PC-3 (cell line): ENCODE results near the gene ATP6V1G3. TPM values are rescaled to one million over a fixed set of nuclear protein-coding genes. Genes with fewer than 3 reads are reported as not detected.

Experiments
- ATAC-seq: fragments of 200-7000 bp; cut with Tn5 transposase; 2 replicates; pipeline ENCODE4 v1.9.1; 2020; ENCODE audit warnings: mild to moderate bottlenecking, moderate library complexity
- BruUV-seq: library from RNA; stranded (reverse); fragments of 400-500 nt; replicated peaks from 2 replicates; lab custom pipeline; 2021; lab: Mats Ljungman, UMichigan
- CTCF ChIA-PET: fragments of 300-600 bp; sonication (Branson Sonifier 250); formaldehyde crosslinking; loops from one replicate; lab custom pipeline; 2022; ENCODE audit warnings: antibody characterized with exemption; lab: Charles Lee
- POLR2A ChIA-PET: fragments of 300-600 bp; sonication (Branson Sonifier 250); formaldehyde crosslinking; loops from one replicate; lab custom pipeline; 2022; ENCODE audit warnings: antibody characterized with exemption; ENCODE audit not compliant: unreplicated experiment; lab: Charles Lee
- DNase-seq: peaks from one replicate; pipeline ENCODE4 v3.0.0-alpha.2; 2015
- H2AFZ ChIP-seq: fragments of 300-600 bp; sonication (generic); 2 replicates; pipeline ENCODE4 v1.6.0; 2016; ENCODE audit warnings: antibody characterized with exemption, low read length
- H3F3A ChIP-seq: fragments of 300-600 bp; sonication (generic); one replicate; pipeline ENCODE4 v1.6.0; 2017; ENCODE audit warnings: antibody characterized with exemption, low read length, control low read depth, mild to moderate bottlenecking; ENCODE audit not compliant: unreplicated experiment
- H3K27ac ChIP-seq: fragments of 300-600 bp; sonication (generic); 2 replicates; pipeline ENCODE4 v1.5.1; 2016; ENCODE audit warnings: mild to moderate bottlenecking, low read length
- H3K27me3 ChIP-seq: fragments of 300-600 bp; sonication (generic); 2 replicates; pipeline ENCODE4 v1.6.1; 2016; ENCODE audit warnings: low read length, mixed read lengths
- H3K36me3 ChIP-seq: fragments of 300-600 bp; sonication (generic); 2 replicates; pipeline ENCODE4 v1.6.1; 2016; ENCODE audit warnings: low read depth, mixed run types, low read length, mixed read lengths
- H3K4me1 ChIP-seq: fragments of 300-600 bp; sonication (generic); 2 replicates; pipeline ENCODE4 v1.5.1; 2016; ENCODE audit warnings: low read length; ENCODE audit not compliant: insufficient read depth
- H3K4me2 ChIP-seq: fragments of 300-600 bp; sonication (generic); 2 replicates; pipeline ENCODE4 v1.6.0; 2016; ENCODE audit warnings: low read length
- H3K4me3 ChIP-seq: fragments of 300-600 bp; sonication (generic); 2 replicates; pipeline ENCODE4 v1.5.1; 2016; ENCODE audit warnings: mild to moderate bottlenecking, low read length, mixed read lengths
- H3K79me2 ChIP-seq: fragments of 300-600 bp; sonication (generic); 2 replicates; pipeline ENCODE4 v1.6.1; 2017; ENCODE audit warnings: low read length, mixed read lengths
- H3K9ac ChIP-seq: fragments of 300-600 bp; sonication (generic); 2 replicates; pipeline ENCODE4 v1.6.0; 2016; ENCODE audit warnings: mild to moderate bottlenecking, low read length
- H3K9me2 ChIP-seq: fragments of 300-600 bp; sonication (generic); replicated peaks from 2 replicates; pipeline ENCODE4 v1.6.1; 2016; ENCODE audit warnings: mixed run types, low read length, mixed read lengths
- H3K9me3 ChIP-seq: fragments of 300-600 bp; sonication (generic); 2 replicates; pipeline ENCODE4 v1.6.1; 2016; ENCODE audit warnings: low read length, mixed read lengths
- H4K20me1 ChIP-seq: fragments of 300-600 bp; sonication (generic); 2 replicates; pipeline ENCODE4 v1.6.1; 2016; ENCODE audit warnings: low read length, mixed read lengths
- EZH2 ChIP-seq: fragments of 300-600 bp; sonication (generic); IDR thresholded peaks from one replicate; pipeline ENCODE4 v1.6.1; 2017; ENCODE audit warnings: antibody characterized with exemption, mild to moderate bottlenecking, low read length; ENCODE audit not compliant: unreplicated experiment
- EZH2phosphoT487 ChIP-seq: fragments of 300-600 bp; sonication (generic); IDR thresholded peaks from 2 replicates; pipeline ENCODE4 v1.6.1; 2018; ENCODE audit warnings: mild to moderate bottlenecking, antibody characterized with exemption, low read length, borderline replicate concordance
- intact Hi-C: fragments of 100-400 bp; cut with micrococcal nuclease; formaldehyde crosslinking; loops from 2 replicates; pipeline ENCODE4 v1.9.0; 2023
- total RNA-seq: library from RNA; depleted of rRNA; stranded (reverse); fragments of >200 nt; gene quantifications from 2 replicates; pipeline ENCODE4 v1.2.3, GENCODE V29; 2014
- TF ChIP-seq, protein P1 (sequence below): fragments of 300-600 bp; sonication (generic); conservative IDR thresholded peaks from 2 replicates; pipeline ENCODE4 v1.5.1; 2017; ENCODE audit warnings: antibody characterized with exemption, low read depth, mild to moderate bottlenecking, low read length

ATP6V1G3 gene
- total RNA-seq, 1 experiment from 2014 or later, result not detected

DNA sequence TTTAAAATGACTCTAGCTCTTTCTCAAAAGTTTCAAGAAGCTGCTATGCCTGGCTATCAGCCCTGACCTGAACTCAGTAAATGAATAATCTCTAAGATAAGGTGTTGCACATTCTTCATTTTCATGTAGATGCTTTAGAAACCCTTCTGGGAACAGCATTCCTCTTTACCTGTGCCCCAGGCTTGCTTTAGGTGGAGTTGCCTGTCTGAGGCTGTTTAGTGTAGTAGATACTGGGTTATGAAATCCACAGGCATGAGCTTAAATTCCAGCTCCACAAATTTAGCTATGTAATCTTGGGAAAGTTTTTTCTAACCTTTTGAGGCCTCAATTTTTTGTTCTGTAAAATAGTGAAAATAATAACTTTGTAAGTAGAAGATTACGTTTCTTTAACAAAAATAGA is 41.6 kb downstream of the ATP6V1G3 start:
- H3K4me2 ChIP-seq, result no peak overlapping the region
- peaks cover 30% of the 10 kb centered on the region for H3K4me1 ChIP-seq
- no peaks in the 10 kb centered on the region for H3K9me3 ChIP-seq
- H3K9me2 ChIP-seq, result no peaks in the 10 kb centered on the region
- POLR2A ChIA-PET, result no interaction called here
- intact Hi-C loops, result no loop called here
- no peaks in the 10 kb centered on the region for H4K20me1 ChIP-seq
- no peak overlapping the region for H2AFZ ChIP-seq
- ATAC-seq (no peak), DNase-seq (no peak)
- no peak overlapping the region for H3K4me3 ChIP-seq
- H3K36me3 ChIP-seq, result no peaks in the 10 kb centered on the region
- H3K27ac ChIP-seq, result no peak overlapping the region
- H3F3A ChIP-seq, result no peaks in the 10 kb centered on the region
- no peaks in the 10 kb centered on the region for H3K27me3 ChIP-seq
- BruUV-seq, result no TSS peak
- H3K9ac ChIP-seq, result no peak overlapping the region
- CTCF ChIA-PET, result no interaction called here
- no peaks in the 10 kb centered on the region for H3K79me2 ChIP-seq
- TF ChIP-seq EZH2phosphoT487, result no peak
- TF ChIP-seq EZH2, result no peak
- TF ChIP-seq, protein P1, sequence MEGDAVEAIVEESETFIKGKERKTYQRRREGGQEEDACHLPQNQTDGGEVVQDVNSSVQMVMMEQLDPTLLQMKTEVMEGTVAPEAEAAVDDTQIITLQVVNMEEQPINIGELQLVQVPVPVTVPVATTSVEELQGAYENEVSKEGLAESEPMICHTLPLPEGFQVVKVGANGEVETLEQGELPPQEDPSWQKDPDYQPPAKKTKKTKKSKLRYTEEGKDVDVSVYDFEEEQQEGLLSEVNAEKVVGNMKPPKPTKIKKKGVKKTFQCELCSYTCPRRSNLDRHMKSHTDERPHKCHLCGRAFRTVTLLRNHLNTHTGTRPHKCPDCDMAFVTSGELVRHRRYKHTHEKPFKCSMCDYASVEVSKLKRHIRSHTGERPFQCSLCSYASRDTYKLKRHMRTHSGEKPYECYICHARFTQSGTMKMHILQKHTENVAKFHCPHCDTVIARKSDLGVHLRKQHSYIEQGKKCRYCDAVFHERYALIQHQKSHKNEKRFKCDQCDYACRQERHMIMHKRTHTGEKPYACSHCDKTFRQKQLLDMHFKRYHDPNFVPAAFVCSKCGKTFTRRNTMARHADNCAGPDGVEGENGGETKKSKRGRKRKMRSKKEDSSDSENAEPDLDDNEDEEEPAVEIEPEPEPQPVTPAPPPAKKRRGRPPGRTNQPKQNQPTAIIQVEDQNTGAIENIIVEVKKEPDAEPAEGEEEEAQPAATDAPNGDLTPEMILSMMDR, result no peak

DNA sequence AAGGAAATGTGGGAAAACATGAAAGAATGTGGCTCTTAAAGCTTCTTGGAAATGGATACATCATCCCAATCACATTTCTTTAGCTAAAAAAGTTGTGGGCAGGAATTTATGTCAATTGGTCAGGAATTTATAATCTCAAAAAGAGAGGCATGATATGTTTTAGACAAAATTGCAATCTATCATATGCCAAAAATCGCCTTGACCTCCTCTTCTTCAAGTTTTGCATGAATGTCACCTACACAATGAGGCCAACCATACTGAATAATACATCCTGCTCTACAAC is 42.4 kb downstream of the ATP6V1G3 start:
- Histone ChIP-seq H3K9ac (no peak overlapping the region), H3F3A (no peaks in the 10 kb centered on the region), H3K27me3 (no peaks in the 10 kb centered on the region), H2AFZ (no peak overlapping the region), H3K36me3 (no peaks in the 10 kb centered on the region), H3K9me3 (no peaks in the 10 kb centered on the region), H4K20me1 (no peaks in the 10 kb centered on the region), H3K4me1 (peaks cover 38% of the 10 kb centered on the region), H3K79me2 (no peaks in the 10 kb centered on the region), H3K27ac (peak overlapping the region; percentile 63; the same call in 1 of the 2 replicates), H3K4me2 (peak overlapping the region; percentile 53; the same call in 1 of the 2 replicates), H3K9me2 (no peaks in the 10 kb centered on the region), H3K4me3 (no peak overlapping the region)
- no TSS peak for BruUV-seq
- DNase-seq (no peak), ATAC-seq (no peak)
- CTCF ChIA-PET, result no interaction called here
- intact Hi-C loops, result no loop called here
- TF ChIP-seq EZH2phosphoT487 (no peak), EZH2 (no peak)
- TF ChIP-seq, protein P1, result no peak
- POLR2A ChIA-PET, result no interaction called here

DNA sequence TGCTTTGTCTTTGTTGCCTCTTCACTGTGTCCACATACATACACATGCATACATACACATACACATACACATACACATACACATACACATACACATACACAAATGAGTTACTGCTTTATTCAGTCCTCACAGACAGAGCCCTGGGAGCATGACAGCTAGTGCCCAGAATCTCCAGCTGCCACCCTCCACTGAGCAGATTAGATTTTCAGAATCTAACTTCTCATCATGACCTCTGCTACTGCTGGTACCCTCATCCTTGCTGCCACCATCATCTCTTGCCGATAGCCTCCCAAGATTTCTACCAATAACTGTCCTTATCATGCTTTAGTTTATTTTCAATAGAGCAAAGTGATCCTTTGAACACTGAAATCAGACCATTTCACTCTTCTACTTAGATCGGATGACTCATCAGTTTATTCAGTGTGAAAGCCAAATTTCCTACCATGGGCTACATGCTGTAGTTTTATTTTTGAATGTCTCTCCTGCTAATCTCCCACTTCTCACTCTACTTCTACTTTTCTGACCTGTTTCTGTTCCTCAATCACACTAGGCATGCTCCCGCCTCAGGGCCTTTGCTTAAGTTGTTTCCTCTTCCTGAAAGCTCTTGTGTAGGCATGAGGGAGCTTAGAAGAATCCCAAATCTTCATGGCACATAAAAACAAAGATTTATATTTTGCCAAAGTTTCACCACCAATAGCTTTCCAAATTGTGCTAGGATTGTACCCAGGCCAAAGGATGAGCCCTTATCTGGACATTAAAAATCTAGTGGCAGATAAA is 43.0 kb downstream of the ATP6V1G3 start:
- no peak for TF ChIP-seq EZH2phosphoT487
- TF ChIP-seq, protein P1, result no peak
- TF ChIP-seq EZH2, result no peak

More for the DNA sequence above, 43.0 kb downstream of the ATP6V1G3 start:
- Histone ChIP-seq H3K9me3 (no peaks in the 10 kb centered on the region), H3K4me2 (peak overlapping the region; percentile 53), H4K20me1 (no peaks in the 10 kb centered on the region), H3F3A (no peaks in the 10 kb centered on the region), H3K36me3 (no peaks in the 10 kb centered on the region), H2AFZ (0 out of 2 replicates have a peak overlapping the region, but pooled peaks have one; percentile 32), H3K4me3 (no peak overlapping the region), H3K79me2 (no peaks in the 10 kb centered on the region), H3K27me3 (no peaks in the 10 kb centered on the region), H3K9me2 (no peaks in the 10 kb centered on the region), H3K9ac (no peak overlapping the region; the same call in 1 of the 2 replicates), H3K27ac (peak overlapping the region; percentile 63), H3K4me1 (peaks cover 42% of the 10 kb centered on the region)
- intact Hi-C loops, result no loop called here
- DNase-seq (peak; percentile 53), ATAC-seq (peak; percentile 35)
- BruUV-seq, result no TSS peak
- POLR2A ChIA-PET, result no interaction called here
- CTCF ChIA-PET, result no interaction called here
